GM13977 (cell line): ENCODE results near the gene CCDC97.

Experiments used
- DNase-seq: peaks from one replicate; pipeline ENCODE4 v3.0.0; 2012; ENCODE audit warnings: low spot score
- CTCF ChIP-seq: IDR thresholded peaks from 2 replicates; pipeline ENCODE4 v1.5.1; 2012; ENCODE audit warnings: mild to moderate bottlenecking, control low read depth; ENCODE audit not compliant: insufficient read depth; ENCODE audit errors: extremely low read depth, missing control alignments
- in situ Hi-C: fragments of 300-500 bp; cut with MboI; formaldehyde crosslinking; loops from one replicate; pipeline ENCODE4 v1.12.0; 2022; ENCODE audit warnings: low sequenced_read_pairs, low pct_unique_long_range_greater_than_20kb, mixed read lengths, inconsistent platforms; ENCODE audit not compliant: unreplicated experiment

Gene CCDC97

GRCh38 chr19:41310033-41310831 is at the start of gene CCDC97:
Gene CCDC97, plus strand, starts transcription at chr19:41310172. Its CDS starts 139 bp downstream, at chr19:41310311.
- peak; percentile 94 for DNase-seq
- in situ Hi-C loops = loop anchor here (10.0 kb wide), 1 partner anchor 105 kb away; no protein-coding TSS in a partner anchor
- TF ChIP-seq CTCF = no peak

GRCh38 chr19:41261474-41262190 is 48.3 kb upstream of the CCDC97 start:
- no peak for DNase-seq
- no peak for TF ChIP-seq CTCF
- in situ Hi-C loops = no loop called here

GRCh38 chr19:41263042-41263849 is 46.7 kb upstream of the CCDC97 start:
- peak; percentile 47 for DNase-seq
- in situ Hi-C loops = no loop called here
- no peak for TF ChIP-seq CTCF

GRCh38 chr19:41263850-41264580 is 46.0 kb upstream of the CCDC97 start, which contains the start of gene HNRNPUL1:
Gene HNRNPUL1, plus strand, starts transcription at chr19:41264372. Its CDS starts 132 bp downstream, at chr19:41264504.
- peak; percentile 99 for DNase-seq
- in situ Hi-C loops = no loop called here
- peak; percentile 31 for TF ChIP-seq CTCF

- DNase-seq = peak; percentile 56
- in situ Hi-C loops = no loop called here
- no peak for TF ChIP-seq CTCF
Observed at GRCh38 chr19:41264581-41265394, 45.2 kb upstream of the CCDC97 start.
